Measurements from ENCODE around the gene MROH2A. TPM values are rescaled to one million over a fixed set of nuclear protein-coding genes. Genes with fewer than 3 reads are reported as not detected.

MROH2A gene
- total RNA-seq, 1 experiment from 2014 or later = not detected

GRCh38 chr2:233819884-233820773, 42.0 kb downstream of the MROH2A start:
- no peak for DNase-seq (ENCODE audit: low read depth)

GRCh38 chr2:233820774-233821105, 42.6 kb downstream of the MROH2A start:
- no peak for DNase-seq (ENCODE audit: low read depth)

- no peak for DNase-seq (ENCODE audit: low read depth)
Measured at GRCh38 chr2:233821196-233821595, 43.1 kb downstream of the MROH2A start.

- DNase-seq (ENCODE audit: low read depth) = no peak
Measured at GRCh38 chr2:233821709-233822100, 43.6 kb downstream of the MROH2A start.

GRCh38 chr2:233822101-233822771, 44.1 kb downstream of the MROH2A start:
- no peak for DNase-seq (ENCODE audit: low read depth)

GRCh38 chr2:233822781-233823730, 44.9 kb downstream of the MROH2A start:
- no peak for DNase-seq (ENCODE audit: low read depth)

GRCh38 chr2:233823731-233824121, 45.6 kb downstream of the MROH2A start:
- DNase-seq (ENCODE audit: low read depth) = no peak

GRCh38 chr2:233824373-233824772, 46.2 kb downstream of the MROH2A start:
- no peak for DNase-seq (ENCODE audit: low read depth)

- no peak for DNase-seq (ENCODE audit: low read depth)
Measured at GRCh38 chr2:233828546-233829192, 50.5 kb downstream of the MROH2A start.

GRCh38 chr2:233829193-233830110, 51.3 kb downstream of the MROH2A start:
- DNase-seq (ENCODE audit: low read depth) = no peak

GRCh38 chr2:233830111-233830802, 52.1 kb downstream of the MROH2A start:
- no peak for DNase-seq (ENCODE audit: low read depth)

- DNase-seq (ENCODE audit: low read depth) = no peak
Measured at GRCh38 chr2:233831011-233831721, 53.0 kb downstream of the MROH2A start.

GRCh38 chr2:233831861-233832260, 53.7 kb downstream of the MROH2A start:
- DNase-seq (ENCODE audit: low read depth) = no peak

GRCh38 chr2:233832414-233832813, 54.3 kb downstream of the MROH2A start:
- no peak for DNase-seq (ENCODE audit: low read depth)

- DNase-seq (ENCODE audit: low read depth) = peak; percentile 40
Measured at GRCh38 chr2:233832869-233833311, 54.8 kb downstream of the MROH2A start.

GRCh38 chr2:233833345-233833744, 55.2 kb downstream of the MROH2A start:
- DNase-seq (ENCODE audit: low read depth) = no peak

- DNase-seq (ENCODE audit: low read depth) = no peak
Measured at GRCh38 chr2:233835230-233836186, 57.4 kb downstream of the MROH2A start.

- no peak for DNase-seq (ENCODE audit: low read depth)
Measured at GRCh38 chr2:233836359-233836758, 58.2 kb downstream of the MROH2A start.
